Stimulated activated CD4-positive, alpha-beta T cell treated with anti-CD3 and anti-CD28 coated beads, Interleukin-1b, Interleukin-23, amount 100 ng/mL, for 48 hours (primary cell): Measurements from ENCODE around the gene INSRR.

Source experiments
- DNase-seq: peaks from one replicate; pipeline ENCODE4 v3.0.0-alpha.2; 2020

INSRR gene

GRCh38 chr1:156803086-156803851, 55.6 kb downstream of the INSRR start:
- no peak for DNase-seq

- no peak for DNase-seq
Observed at GRCh38 chr1:156802421-156802935, 56.4 kb downstream of the INSRR start.

GRCh38 chr1:156801409-156802121, 57.4 kb downstream of the INSRR start:
- DNase-seq, result no peak

GRCh38 chr1:156797212-156797871, 61.6 kb downstream of the INSRR start:
- DNase-seq, result peak; percentile 45

GRCh38 chr1:156796340-156797097, 62.4 kb downstream of the INSRR start:
- no peak for DNase-seq

GRCh38 chr1:156795787-156796186, 63.1 kb downstream of the INSRR start:
- no peak for DNase-seq

GRCh38 chr1:156795374-156795733, 63.6 kb downstream of the INSRR start:
- DNase-seq, result no peak

- no peak for DNase-seq
Observed at GRCh38 chr1:156794506-156795373, 64.2 kb downstream of the INSRR start.
